Fibroblast of pulmonary artery (primary cell): ENCODE data around the gene SLC35G6.
"Not testable (repeated sequence)": the region's sequence is repeated elsewhere in the genome, so short reads cannot be mapped to it uniquely, and the experiment has no call there.

Experiments
- DNase-seq: peaks from one replicate; pipeline ENCODE4 v3.0.0-alpha.2; 2010; ENCODE audit warnings: low read depth
- H3K4me3 ChIP-seq: replicated peaks from 2 replicates; pipeline ENCODE4 v1.5.1; 2011; ENCODE audit warnings: low read depth, mild to moderate bottlenecking, control low read depth, low read length, moderate library complexity
- CTCF ChIP-seq: IDR thresholded peaks from 2 replicates; pipeline ENCODE4 v1.5.1; 2011; ENCODE audit warnings: mild to moderate bottlenecking, control low read depth, low read length, inconsistent platforms; ENCODE audit errors: missing control alignments

SLC35G6 gene

GRCh38 chr17:7481275-7481674 lies at the start of gene SLC35G6:
Gene SLC35G6 (plus strand): TSS chr17:7481446. CDS start chr17:7481517, 71 bp downstream.
- not testable (repeated sequence) for H3K4me3 ChIP-seq, DNase-seq

- H3K4me3 ChIP-seq: no peak overlapping the region
- TF ChIP-seq CTCF: no peak
- no peak for DNase-seq
These were observed 49.0 kb upstream of the SLC35G6 start for GRCh38 chr17:7432296-7432695.

GRCh38 chr17:7435676-7436555 lies 45.3 kb upstream of the SLC35G6 start:
- peak overlapping the region; percentile 52 for H3K4me3 ChIP-seq
- DNase-seq: no peak
- no peak for TF ChIP-seq CTCF

- TF ChIP-seq CTCF: peak; percentile 33
- peak; percentile 78 for DNase-seq
- peak overlapping the region; percentile 25 for H3K4me3 ChIP-seq
These were observed 44.5 kb upstream of the SLC35G6 start for GRCh38 chr17:7436556-7437368.

- DNase-seq: no peak
- no peak for TF ChIP-seq CTCF
- H3K4me3 ChIP-seq: peak overlapping the region; percentile 24
These were observed 43.8 kb upstream of the SLC35G6 start for GRCh38 chr17:7437369-7437863.

- no peak for TF ChIP-seq CTCF
- peak overlapping the region; percentile 10 for H3K4me3 ChIP-seq
- no peak for DNase-seq
These were observed 43.2 kb upstream of the SLC35G6 start for GRCh38 chr17:7437950-7438614.
